ENCODE data around the gene BCKDK. TPM values are rescaled to one million over a fixed set of nuclear protein-coding genes. Genes with fewer than 3 reads are reported as not detected.
"Not testable (repeated sequence)": the region's sequence is repeated elsewhere in the genome, so short reads cannot be mapped to it uniquely, and the experiment has no call there.

BCKDK gene
- total and polyA plus RNA-seq, 4 donors = 16.7 to 37.2 (median 30.3) TPM

DNA sequence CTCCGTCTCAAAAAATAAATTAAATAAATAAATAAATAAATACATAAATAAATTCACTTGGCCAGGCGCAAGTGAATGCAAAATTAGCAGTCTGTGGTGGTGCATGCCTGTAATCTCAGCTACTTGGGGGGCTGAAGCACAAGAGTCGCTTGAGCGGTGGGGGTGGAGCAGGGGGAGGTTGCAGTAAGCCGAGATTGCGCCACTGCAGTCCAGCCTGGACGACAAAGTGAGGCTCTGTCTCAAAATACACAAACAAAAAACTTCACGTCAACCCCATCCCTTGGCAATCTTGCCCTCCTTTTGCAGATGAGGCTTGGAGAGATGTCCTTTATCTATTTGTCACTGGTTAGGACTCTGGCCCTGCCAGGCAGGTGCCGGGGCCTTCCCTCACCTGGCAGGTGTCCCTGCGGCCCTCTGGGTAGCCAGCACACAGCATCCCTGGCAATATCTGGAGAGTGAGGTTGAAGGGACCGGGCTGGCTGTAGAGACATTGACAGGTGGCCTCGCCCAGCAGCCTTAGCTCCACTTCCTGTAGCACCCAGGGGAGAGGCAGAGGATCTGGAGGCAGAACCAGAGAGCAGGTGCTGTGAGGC, 37.3 kb downstream of the BCKDK start:
- H3K9me3 ChIP-seq (ENCODE audit: control insufficient read depth, low read length) = no peaks in the 10 kb centered on the region
- WGBS, 2 donors = 80 to 82% methylated on average over 12 of the region's 12 CpGs
- intact Hi-C loops (cut with DNase I) = loop anchor here in 1 of 2 donors (10.0 kb wide), 1 partner anchor 161 kb away; the partner anchor contains the start of gene HSD3B7
- no peaks in the 10 kb centered on the region for H3K27me3 ChIP-seq (ENCODE audit: control insufficient read depth in 1 of 2, insufficient read depth in 2 of 2, low read length in 1 of 2)
- no peak for ATAC-seq (ENCODE audit: low FRiP score)
- H3K4me1 ChIP-seq (ENCODE audit: control insufficient read depth in 1 of 2, insufficient read depth in 2 of 2, low read length in 2 of 2) = peaks cover 0 to 3% of the 10 kb centered on the region in 2 donors
- H3K27ac ChIP-seq (ENCODE audit: low read depth in 1 of 2, low read length in 2 of 2) = no peak overlapping the region
- H3K4me3 ChIP-seq (ENCODE audit: low read length in 2 of 2) = no peak overlapping the region
- no peaks in the 10 kb centered on the region for H3K36me3 ChIP-seq (ENCODE audit: control insufficient read depth in 1 of 2, insufficient read depth in 2 of 2, low read length in 1 of 2)
- DNase-seq = no peak

DNA sequence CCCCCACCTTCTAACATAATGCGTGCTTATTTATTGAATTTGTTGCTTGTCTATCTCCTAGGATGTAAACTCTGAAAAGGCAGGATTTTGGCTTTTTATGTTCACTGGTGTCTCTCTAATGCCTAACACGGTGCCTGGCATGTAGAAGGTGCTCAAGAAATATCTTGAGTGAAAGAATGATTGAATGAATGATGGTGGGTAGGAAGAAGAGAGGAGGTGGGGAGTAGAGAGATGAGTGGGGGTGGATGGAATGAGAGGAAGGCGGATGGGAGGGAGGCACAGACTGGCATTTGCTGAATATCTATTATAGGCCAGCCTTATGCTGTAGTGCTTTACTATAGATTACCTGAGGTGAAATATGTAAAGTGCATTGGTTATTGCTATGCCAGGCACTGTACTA, 39.4 kb downstream of the BCKDK start:
- Histone ChIP-seq H3K4me1 (ENCODE audit: control insufficient read depth in 1 of 2, insufficient read depth in 2 of 2, low read length in 2 of 2) (no peaks in the 10 kb centered on the region), H3K9me3 (ENCODE audit: control insufficient read depth, low read length) (no peaks in the 10 kb centered on the region), H3K27ac (ENCODE audit: low read depth in 1 of 2, low read length in 2 of 2) (no peak overlapping the region), H3K4me3 (ENCODE audit: low read length in 2 of 2) (no peak overlapping the region), H3K36me3 (ENCODE audit: control insufficient read depth in 1 of 2, insufficient read depth in 2 of 2, low read length in 1 of 2) (no peaks in the 10 kb centered on the region), H3K27me3 (ENCODE audit: control insufficient read depth in 1 of 2, insufficient read depth in 2 of 2, low read length in 1 of 2) (no peaks in the 10 kb centered on the region)
- intact Hi-C loops (cut with DNase I) = loop anchor here in 1 of 2 donors (10.0 kb wide), 1 partner anchor 163 kb away; the partner anchor contains the start of gene HSD3B7
- WGBS, 2 donors = 92 to 94% methylated on average over 3 of the region's 3 CpGs
- no peak for ATAC-seq (ENCODE audit: low FRiP score)
- DNase-seq = no peak

DNA sequence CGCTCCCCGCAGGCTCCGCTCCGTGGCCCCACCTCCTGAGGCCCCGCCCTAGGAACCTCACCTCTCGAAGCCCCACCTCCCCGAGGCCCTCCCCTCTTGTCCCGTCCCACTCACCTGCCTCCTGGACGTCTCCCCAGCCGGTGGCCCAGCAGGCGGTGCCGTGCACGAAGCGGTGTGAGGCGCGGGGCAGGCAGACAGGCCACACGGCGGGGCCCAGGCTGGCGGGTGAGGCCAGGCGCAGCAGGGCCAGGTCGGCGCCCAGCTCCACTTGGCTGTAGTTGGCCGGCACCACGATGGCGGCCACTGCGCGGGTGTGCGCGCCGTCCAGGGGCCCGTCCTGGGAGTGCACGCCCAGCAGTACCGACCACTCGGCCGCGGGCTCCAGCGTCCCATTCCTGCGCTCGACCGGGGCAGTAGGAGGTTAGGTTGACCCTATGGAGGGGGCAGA, 40.1 kb downstream of the BCKDK start:
- intact Hi-C loops (cut with DNase I) = loop anchor here in 1 of 2 donors (10.0 kb wide), 1 partner anchor 164 kb away; the partner anchor contains the start of gene HSD3B7
- 7 to 11% methylated on average over 30 to 40 of the region's 40 CpGs for WGBS, 2 donors
- H3K4me1 ChIP-seq (ENCODE audit: control insufficient read depth in 1 of 2, insufficient read depth in 2 of 2, low read length in 2 of 2) = no peaks in the 10 kb centered on the region
- H3K4me3 ChIP-seq (ENCODE audit: low read length in 2 of 2) = no peak overlapping the region
- no peak for DNase-seq
- no peaks in the 10 kb centered on the region for H3K9me3 ChIP-seq (ENCODE audit: control insufficient read depth, low read length)
- no peak for ATAC-seq (ENCODE audit: low FRiP score)
- no peaks in the 10 kb centered on the region for H3K36me3 ChIP-seq (ENCODE audit: control insufficient read depth in 1 of 2, insufficient read depth in 2 of 2, low read length in 1 of 2)
- no peaks in the 10 kb centered on the region for H3K27me3 ChIP-seq (ENCODE audit: control insufficient read depth in 1 of 2, insufficient read depth in 2 of 2, low read length in 1 of 2)
- H3K27ac ChIP-seq (ENCODE audit: low read depth in 1 of 2, low read length in 2 of 2) = no peak overlapping the region

DNA sequence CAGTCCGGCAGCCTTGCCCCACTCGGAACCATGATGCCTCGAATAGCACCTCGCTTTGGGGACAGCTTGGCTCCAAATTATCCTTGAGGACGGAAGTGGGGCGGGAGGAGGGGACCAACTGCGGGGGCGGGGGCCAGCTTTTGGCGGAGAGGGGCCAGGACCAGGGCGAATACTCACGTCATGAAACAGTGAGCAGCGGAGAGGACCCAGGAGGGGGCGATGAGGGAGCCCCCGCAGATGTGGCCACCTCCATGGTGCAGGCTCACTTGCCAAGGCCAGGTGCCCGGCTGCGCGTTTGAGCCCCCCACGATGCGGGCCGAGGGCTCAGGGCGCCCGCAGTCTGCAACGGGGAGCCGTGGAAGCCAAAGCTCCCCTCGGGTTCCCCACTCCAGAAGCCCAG, 40.7 kb downstream of the BCKDK start:
- H3K27ac ChIP-seq (ENCODE audit: low read depth in 1 of 2, low read length in 2 of 2) = no peak overlapping the region
- no peak for ATAC-seq (ENCODE audit: low FRiP score)
- H3K27me3 ChIP-seq (ENCODE audit: control insufficient read depth in 1 of 2, insufficient read depth in 2 of 2, low read length in 1 of 2) = no peaks in the 10 kb centered on the region
- H3K4me1 ChIP-seq (ENCODE audit: control insufficient read depth in 1 of 2, insufficient read depth in 2 of 2, low read length in 2 of 2) = no peaks in the 10 kb centered on the region
- no peak overlapping the region for H3K4me3 ChIP-seq (ENCODE audit: low read length in 2 of 2)
- H3K9me3 ChIP-seq (ENCODE audit: control insufficient read depth, low read length) = no peaks in the 10 kb centered on the region
- no peaks in the 10 kb centered on the region for H3K36me3 ChIP-seq (ENCODE audit: control insufficient read depth in 1 of 2, insufficient read depth in 2 of 2, low read length in 1 of 2)
- intact Hi-C loops (cut with DNase I) = loop anchor here in 1 of 2 donors (10.0 kb wide), 1 partner anchor 164 kb away; the partner anchor contains the start of gene HSD3B7
- no peak for DNase-seq
- 70 to 78% methylated on average over 23 to 25 of the region's 25 CpGs for WGBS, 2 donors

DNA sequence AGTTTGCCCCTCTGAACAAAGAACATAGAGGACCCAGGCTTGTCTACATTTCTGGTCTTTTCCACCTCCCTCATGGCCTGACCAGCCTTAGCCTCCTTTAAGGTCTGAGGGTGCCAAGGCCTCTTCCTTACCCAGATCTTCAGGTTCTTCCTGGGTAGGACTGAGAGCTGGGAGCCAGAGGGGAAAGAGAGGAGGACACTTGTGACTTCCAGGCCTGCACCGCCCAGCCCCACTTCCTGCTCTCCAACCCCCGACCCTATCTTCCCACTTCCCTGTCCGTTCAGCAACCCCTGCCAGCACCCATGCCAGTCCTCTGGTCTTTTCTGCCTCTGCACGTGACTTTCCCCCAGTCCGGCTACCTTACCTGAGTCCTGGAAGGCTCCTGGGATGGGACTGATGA, 41.1 kb downstream of the BCKDK start:
- no peak overlapping the region for H3K4me3 ChIP-seq (ENCODE audit: low read length in 2 of 2)
- DNase-seq = peak in 1 of 2 donors; percentile 68
- H3K9me3 ChIP-seq (ENCODE audit: control insufficient read depth, low read length) = no peaks in the 10 kb centered on the region
- no peaks in the 10 kb centered on the region for H3K36me3 ChIP-seq (ENCODE audit: control insufficient read depth in 1 of 2, insufficient read depth in 2 of 2, low read length in 1 of 2)
- 84 to 86% methylated on average over 5 of the region's 5 CpGs for WGBS, 2 donors
- intact Hi-C loops (cut with DNase I) = loop anchor here in 1 of 2 donors (10.0 kb wide), 1 partner anchor 165 kb away; the partner anchor contains the start of gene HSD3B7
- H3K27ac ChIP-seq (ENCODE audit: low read depth in 1 of 2, low read length in 2 of 2) = no peak overlapping the region
- no peak for ATAC-seq (ENCODE audit: low FRiP score)
- no peaks in the 10 kb centered on the region for H3K27me3 ChIP-seq (ENCODE audit: control insufficient read depth in 1 of 2, insufficient read depth in 2 of 2, low read length in 1 of 2)
- no peaks in the 10 kb centered on the region for H3K4me1 ChIP-seq (ENCODE audit: control insufficient read depth in 1 of 2, insufficient read depth in 2 of 2, low read length in 2 of 2)

DNA sequence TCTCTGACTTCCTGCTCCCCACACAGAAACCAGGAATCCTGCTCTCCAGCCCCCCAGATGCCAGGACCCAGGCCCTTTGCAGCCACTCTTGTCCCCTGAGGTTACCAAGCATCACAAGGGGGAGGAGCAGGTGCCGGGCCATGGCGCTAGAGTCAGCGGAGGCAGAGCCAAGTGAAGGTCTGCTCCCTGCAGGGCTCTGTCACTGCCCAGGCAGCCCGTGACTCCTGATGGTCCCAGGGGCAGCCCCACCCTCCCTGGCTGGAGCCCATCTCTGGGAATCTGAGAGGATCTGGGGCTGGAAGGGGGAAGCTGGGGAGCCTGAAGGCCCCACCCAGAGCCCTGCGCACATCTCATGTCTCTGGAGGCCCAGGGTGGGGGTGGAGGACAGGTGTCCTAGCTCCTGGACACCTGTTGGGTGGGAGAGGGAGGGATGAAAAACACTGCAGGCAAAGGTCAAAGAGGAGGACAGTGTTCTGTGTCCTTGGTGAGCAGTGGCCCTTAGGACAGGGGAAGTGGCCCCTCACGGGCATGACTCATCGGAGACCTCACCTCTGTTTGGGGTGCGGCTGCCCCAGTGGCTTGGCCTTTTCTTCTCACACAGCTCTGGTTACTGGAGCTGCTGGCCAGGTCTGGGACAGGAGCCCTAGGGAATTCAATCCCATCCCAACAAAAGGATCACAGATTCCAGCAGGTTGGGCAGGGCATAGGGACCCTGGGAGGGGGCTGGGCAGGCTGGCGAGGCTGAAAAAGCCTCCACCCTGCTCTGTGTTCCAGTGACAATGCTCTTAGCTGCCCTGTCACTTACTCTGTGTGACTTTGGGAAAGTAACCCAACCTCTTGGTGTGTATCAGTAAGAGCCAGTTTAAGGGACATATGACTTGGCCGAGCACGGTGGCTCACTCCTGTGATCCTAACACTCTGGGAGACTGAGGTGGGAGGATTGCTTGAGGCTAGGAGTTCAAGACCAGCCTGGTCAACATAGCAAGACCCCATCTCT, 42.0 kb downstream of the BCKDK start, which contains the start of gene PRSS36:
TSS of gene PRSS36 (minus strand) at position 173 of the 997 bp plus-strand sequence. CDS start at position 142, 31 bp downstream.
- H3K27ac ChIP-seq (ENCODE audit: low read depth in 1 of 2, low read length in 2 of 2) = no peak within 1 kb of the TSS
- WGBS, 2 donors = 76 to 86% methylated on average over 10 to 11 of the region's 11 CpGs
- intact Hi-C loops (cut with DNase I) = loop anchor here in 1 of 2 donors (10.0 kb wide), 1 partner anchor 165 kb away; the partner anchor contains the start of gene HSD3B7
- ATAC-seq (ENCODE audit: low FRiP score) (no peak), DNase-seq (no peak)
- H3K27me3 ChIP-seq (ENCODE audit: control insufficient read depth in 1 of 2, insufficient read depth in 2 of 2, low read length in 1 of 2) = no peaks in the 10 kb centered on the region
- H3K9me3 ChIP-seq (ENCODE audit: control insufficient read depth, low read length) = no peaks in the 10 kb centered on the region
- no peak within 1 kb of the TSS for H3K4me3 ChIP-seq (ENCODE audit: low read length in 2 of 2)
- no peaks in the 10 kb centered on the region for H3K36me3 ChIP-seq (ENCODE audit: control insufficient read depth in 1 of 2, insufficient read depth in 2 of 2, low read length in 1 of 2)
- no peaks in the 10 kb centered on the region for H3K4me1 ChIP-seq (ENCODE audit: control insufficient read depth in 1 of 2, insufficient read depth in 2 of 2, low read length in 2 of 2)

DNA sequence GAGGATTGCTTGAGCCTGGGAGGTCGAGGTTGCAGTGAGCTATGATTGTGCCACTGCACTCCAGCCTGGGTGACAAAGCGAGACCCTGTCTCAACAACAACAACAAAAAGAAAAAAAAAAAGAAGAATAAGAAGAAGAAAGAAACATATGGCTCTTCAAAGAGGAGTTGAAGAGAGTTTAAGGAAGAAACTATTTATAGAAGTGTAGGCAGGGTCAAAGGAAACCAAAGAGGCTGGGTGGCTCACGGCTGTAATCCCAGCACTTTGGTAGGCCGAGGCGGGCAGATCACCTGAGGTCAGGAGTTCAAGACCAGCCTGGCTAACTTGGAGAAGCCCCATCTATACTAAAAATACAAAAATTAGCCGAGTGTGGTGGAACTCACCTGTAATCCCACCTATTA, 42.8 kb downstream of the BCKDK start:
- H3K36me3 ChIP-seq (ENCODE audit: control insufficient read depth in 1 of 2, insufficient read depth in 2 of 2, low read length in 1 of 2); H3K27ac ChIP-seq (ENCODE audit: low read depth in 1 of 2, low read length in 2 of 2); H3K4me3 ChIP-seq (ENCODE audit: low read length in 2 of 2); DNase-seq; H3K27me3 ChIP-seq (ENCODE audit: control insufficient read depth in 1 of 2, insufficient read depth in 2 of 2, low read length in 1 of 2); intact Hi-C loops (cut with DNase I); H3K4me1 ChIP-seq (ENCODE audit: control insufficient read depth in 1 of 2, insufficient read depth in 2 of 2, low read length in 2 of 2); ATAC-seq (ENCODE audit: low FRiP score); H3K9me3 ChIP-seq (ENCODE audit: control insufficient read depth, low read length): not testable (repeated sequence)
- WGBS, 2 donors = 82 to 86% methylated on average over 6 of the region's 6 CpGs

DNA sequence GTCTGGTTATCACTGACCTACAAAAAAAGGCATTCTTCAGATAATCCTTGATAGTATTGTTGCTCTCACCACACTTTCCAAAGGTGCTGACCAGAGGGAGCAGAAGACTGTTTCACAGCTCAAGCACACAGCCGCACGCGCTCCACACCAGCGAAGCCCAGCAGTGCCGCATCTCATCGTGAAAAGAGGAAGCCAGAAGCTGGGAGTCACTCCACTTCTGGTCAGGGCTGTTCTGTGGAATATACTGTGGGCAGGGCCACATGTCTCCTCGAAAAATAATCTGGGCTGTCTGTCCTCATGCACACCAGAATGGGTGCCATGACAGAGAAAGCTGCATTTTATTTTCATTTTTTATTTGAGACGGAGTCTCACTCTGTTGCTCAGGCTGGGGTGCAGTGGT, 49.0 kb downstream of the BCKDK start:
- 20 to 21% methylated on average over 8 of the region's 8 CpGs for WGBS, 2 donors
- no peaks in the 10 kb centered on the region for H3K4me1 ChIP-seq (ENCODE audit: control insufficient read depth in 1 of 2, insufficient read depth in 2 of 2, low read length in 2 of 2)
- DNase-seq = peak in 1 of 2 donors; percentile 75
- no peak overlapping the region for H3K27ac ChIP-seq (ENCODE audit: low read depth in 1 of 2, low read length in 2 of 2)
- no peaks in the 10 kb centered on the region for H3K27me3 ChIP-seq (ENCODE audit: control insufficient read depth in 1 of 2, insufficient read depth in 2 of 2, low read length in 1 of 2)
- no peak for ATAC-seq (ENCODE audit: low FRiP score)
- H3K9me3 ChIP-seq (ENCODE audit: control insufficient read depth, low read length) = no peaks in the 10 kb centered on the region
- H3K4me3 ChIP-seq (ENCODE audit: low read length in 2 of 2) = no peak overlapping the region
- intact Hi-C loops (cut with DNase I) = no loop called here
- no peaks in the 10 kb centered on the region for H3K36me3 ChIP-seq (ENCODE audit: control insufficient read depth in 1 of 2, insufficient read depth in 2 of 2, low read length in 1 of 2)

Data from aorta (tissue), 5 donors.